Psoas muscle (tissue), 8 donors: ENCODE data around the gene HVCN1. TPM values are rescaled to one million over a fixed set of nuclear protein-coding genes. Genes with fewer than 3 reads are reported as not detected.

ENCODE experiments used
- ATAC-seq, 4 donors: fragments of 200-7000 bp; cut with Tn5 transposase; one replicate each; pipeline ENCODE4 v1.9.1; 2020; ENCODE audit warnings: moderate library complexity in 3 of 4, mild to moderate bottlenecking in 2 of 4
- DNase-seq, 2 donors: peaks; one replicate each; pipeline ENCODE4 v3.0.0-alpha.2; 2020
- H3K27ac ChIP-seq: fragments of 200-600 bp; one replicate; pipeline ENCODE4 v1.8.0; 2022
- H3K27me3 ChIP-seq, 3 donors: fragments of 200-600 bp in 1 of 3; one replicate each; pipeline versions ENCODE4 v1.6.1 to v1.8.0; 2013 to 2022; ENCODE audit warnings: low read length in 2 of 3, mild to moderate bottlenecking in 2 of 3, moderate library complexity in 1 of 3; ENCODE audit not compliant: insufficient read depth in 3 of 3
- H3K36me3 ChIP-seq, 2 donors: fragments of 200-600 bp in 1 of 2; one replicate each; pipeline versions ENCODE4 v1.6.1 to v1.8.0; 2013 to 2022; ENCODE audit warnings: low read depth in 1 of 2, mild to moderate bottlenecking in 1 of 2, moderate library complexity in 1 of 2; ENCODE audit not compliant: insufficient read depth in 1 of 2
- H3K4me1 ChIP-seq: fragments of 200-600 bp; one replicate; pipeline ENCODE4 v1.8.0; 2022
- H3K4me3 ChIP-seq: fragments of 200-600 bp; one replicate; pipeline ENCODE4 v1.8.0; 2022; ENCODE audit warnings: mild to moderate bottlenecking
- H3K9me3 ChIP-seq: fragments of 200-600 bp; one replicate; pipeline ENCODE4 v1.8.0; 2022
- WGBS, 3 donors: extraction: QIAGEN DNeasy Blood & Tissue Kit; methylation state at CpG; one replicate each; pipeline versions ENCODE4 v1.1.6 to v1.1.7; 2013; 5-methylcytosine and 5-hydroxymethylcytosine counted together
- intact Hi-C, 2 donors: fragments of 100-400 bp; cut with DNase I; formaldehyde crosslinking; loops; one replicate each; pipeline versions ENCODE4 v1.11.0 to v1.14.2; 2022
- polyA plus RNA-seq, 3 donors: library from polyadenylated mRNA; stranded (reverse); fragments of 200-250 nt; gene quantifications; one replicate each; pipeline ENCODE4 v1.2.3, GENCODE V29; 2013
- total RNA-seq, 4 donors: library from RNA; stranded (reverse); fragmentation: NEBNext Ultra II Directional in 2 of 4; extraction: Animal tissue kit (Norgen Biotek cat#: 25700) in 2 of 4; gene quantifications; one replicate each; pipeline versions ENCODE4 v1.2.1 to v1.2.4, GENCODE V29; 2021 to 2023
- TF ChIP-seq, protein P1 (sequence below): fragments of 200-600 bp; IDR thresholded peaks from one replicate; pipeline ENCODE4 v1.8.0; 2022; ENCODE audit warnings: antibody characterized with exemption
- donor health status: healthy with polysubstance abuse.
- donor health status: DM: no; HTN: no; CAD: no; lungs with moderate emphysema.
- donor health status: Bipolar disorder and iron deficiency.
- donor health status: healthy.
- donor health status: DM: yes; HTN: yes; CAD: no.
- donor health status: DM: no; HTN: no; CAD: no.
- donor health status: DM: no; HTN: no; CAD: no.
- donor health status: DM: yes; HTN: yes; CAD: no.

The HVCN1 gene
- total and polyA plus RNA-seq, 7 donors: 1.4 to 8.9 (median 3.1) TPM

DNA sequence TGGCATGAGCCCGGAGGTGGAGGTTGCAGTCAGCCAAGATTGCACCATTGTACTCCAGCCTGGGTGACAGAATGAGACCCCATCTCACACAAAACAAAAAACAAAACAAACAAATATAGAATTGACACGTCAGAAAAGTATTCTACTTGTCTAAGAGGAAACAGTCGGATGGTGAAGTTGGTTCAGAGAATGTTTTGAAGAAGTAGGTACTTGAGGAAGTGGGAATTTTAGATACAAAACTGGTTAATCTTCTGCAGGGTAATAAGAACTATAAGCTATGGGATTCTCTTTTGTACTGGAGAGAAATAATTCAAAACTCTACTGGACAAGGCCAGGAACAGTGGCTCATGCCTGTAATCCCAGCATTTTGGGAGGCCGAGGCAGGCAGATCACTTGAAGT is 89.6 kb downstream of the HVCN1 start:
- Histone ChIP-seq H3K27me3 (no peaks in the 10 kb centered on the region), H3K4me3 (no peak overlapping the region), H3K4me1 (no peaks in the 10 kb centered on the region), H3K9me3 (no peaks in the 10 kb centered on the region), H3K27ac (no peak overlapping the region), H3K36me3 (no peaks in the 10 kb centered on the region)
- DNase-seq (no peak), ATAC-seq (no peak)
- intact Hi-C loops: loop anchor here in 1 of 2 donors (5.0 kb wide), 1 partner anchor 72 kb away; no protein-coding TSS in a partner anchor
- TF ChIP-seq, protein P1, sequence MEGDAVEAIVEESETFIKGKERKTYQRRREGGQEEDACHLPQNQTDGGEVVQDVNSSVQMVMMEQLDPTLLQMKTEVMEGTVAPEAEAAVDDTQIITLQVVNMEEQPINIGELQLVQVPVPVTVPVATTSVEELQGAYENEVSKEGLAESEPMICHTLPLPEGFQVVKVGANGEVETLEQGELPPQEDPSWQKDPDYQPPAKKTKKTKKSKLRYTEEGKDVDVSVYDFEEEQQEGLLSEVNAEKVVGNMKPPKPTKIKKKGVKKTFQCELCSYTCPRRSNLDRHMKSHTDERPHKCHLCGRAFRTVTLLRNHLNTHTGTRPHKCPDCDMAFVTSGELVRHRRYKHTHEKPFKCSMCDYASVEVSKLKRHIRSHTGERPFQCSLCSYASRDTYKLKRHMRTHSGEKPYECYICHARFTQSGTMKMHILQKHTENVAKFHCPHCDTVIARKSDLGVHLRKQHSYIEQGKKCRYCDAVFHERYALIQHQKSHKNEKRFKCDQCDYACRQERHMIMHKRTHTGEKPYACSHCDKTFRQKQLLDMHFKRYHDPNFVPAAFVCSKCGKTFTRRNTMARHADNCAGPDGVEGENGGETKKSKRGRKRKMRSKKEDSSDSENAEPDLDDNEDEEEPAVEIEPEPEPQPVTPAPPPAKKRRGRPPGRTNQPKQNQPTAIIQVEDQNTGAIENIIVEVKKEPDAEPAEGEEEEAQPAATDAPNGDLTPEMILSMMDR: no peak
- 84 to 89% (median 87%) methylated on average over 4 of the region's 4 CpGs for WGBS, 3 donors

Other genes with a start within 250 kb of the HVCN1 start
- gene ARPC3, start 238.8 kb downstream of the HVCN1 start, total RNA-seq: 10 to 100 TPM; 52.7 to 71.6 (median 59.7) TPM
- 100 to 1,000 TPM; 115 to 168 (median 143) TPM for gene ARPC3, start 238.8 kb downstream of the HVCN1 start, polyA plus RNA-seq
- gene GPN3, start 220.9 kb downstream of the HVCN1 start, total RNA-seq: 10 to 100 TPM; 25.7 to 34.9 (median 27.6) TPM
- 10 to 100 TPM; 26.0 to 41.7 (median 31.1) TPM for gene GPN3, start 220.9 kb downstream of the HVCN1 start, polyA plus RNA-seq
- 1 to 10 TPM; 2.1 to 8.3 (median 3.4) TPM for gene FAM216A, start 220.3 kb downstream of the HVCN1 start, total RNA-seq
- gene FAM216A, start 220.3 kb downstream of the HVCN1 start, polyA plus RNA-seq: 1 to 10 TPM; 1.7 to 4.0 (median 3.1) TPM
- 100 to 1,000 TPM in 3 of 4 donors, 10 to 100 TPM in 1; 70.4 to 136 (median 121) TPM for gene VPS29, start 187.0 kb downstream of the HVCN1 start, total RNA-seq
- 100 to 1,000 TPM; 168 to 216 (median 188) TPM for gene VPS29, start 187.0 kb downstream of the HVCN1 start, polyA plus RNA-seq
- 1 to 10 TPM; 1.1 to 4.2 (median 1.4) TPM for gene RAD9B, start 186.8 kb downstream of the HVCN1 start, total RNA-seq
- 1 to 10 TPM in 2 of 3 donors, under 1 TPM in 1; 0.77 to 3.8 (median 2.6) TPM for gene RAD9B, start 186.8 kb downstream of the HVCN1 start, polyA plus RNA-seq
- 100 to 1,000 TPM in 2 of 4 donors, 10 to 100 TPM in 2; 61.1 to 213 (median 86.7) TPM for gene PPTC7, start 105.8 kb downstream of the HVCN1 start, total RNA-seq
- 100 to 1,000 TPM in 1 of 3 donors, 10 to 100 TPM in 2; 54.6 to 134 (median 65.4) TPM for gene PPTC7, start 105.8 kb downstream of the HVCN1 start, polyA plus RNA-seq
- gene TCTN1, start 75.0 kb downstream of the HVCN1 start, total RNA-seq: 10 to 100 TPM in 3 of 4 donors, 1 to 10 TPM in 1; 8.6 to 23.5 (median 12.7) TPM
- gene TCTN1, start 75.0 kb downstream of the HVCN1 start, polyA plus RNA-seq: 10 to 100 TPM in 2 of 3 donors, 1 to 10 TPM in 1; 4.0 to 24.7 (median 12.1) TPM
- gene PPP1CC, start 53.8 kb upstream of the HVCN1 start, total RNA-seq: 100 to 1,000 TPM; 102 to 184 (median 135) TPM
- 100 to 1,000 TPM in 2 of 3 donors, 10 to 100 TPM in 1; 82.5 to 222 (median 117) TPM for gene PPP1CC, start 53.8 kb upstream of the HVCN1 start, polyA plus RNA-seq
- not detected for gene CCDC63, start 157.9 kb upstream of the HVCN1 start, total RNA-seq
- gene CCDC63, start 157.9 kb upstream of the HVCN1 start, polyA plus RNA-seq: not detected
- gene MYL2, start 231.5 kb upstream of the HVCN1 start, total RNA-seq: over 10,000 TPM in 3 of 4 donors, 1,000 to 10,000 TPM in 1; 8,427 to 31,606 (median 20,652) TPM
- gene MYL2, start 231.5 kb upstream of the HVCN1 start, polyA plus RNA-seq: over 10,000 TPM in 2 of 3 donors, 1,000 to 10,000 TPM in 1; 7,765 to 17,490 (median 15,368) TPM